Measurements from ENCODE around the gene IMPA2.
"Not testable (repeated sequence)": the region's sequence is repeated elsewhere in the genome, so short reads cannot be mapped to it uniquely, and the experiment has no call there.

IMPA2 gene

GRCh38 chr18:11963991-11964484 lies 17.3 kb upstream of the IMPA2 start:
- Histone ChIP-seq H3K27ac (ENCODE audit: low read depth, low read length) (no peak overlapping the region), H2BK12ac (ENCODE audit: low read length) (no peak overlapping the region), H4K8ac (ENCODE audit: low read depth, low read length) (no peak overlapping the region), H3K4me3 (ENCODE audit: low read depth, low read length) (no peak overlapping the region), H3K27me3 (ENCODE audit: insufficient read depth, low read length) (no peaks in the 10 kb centered on the region), H3K4me1 (ENCODE audit: control insufficient read depth in 1 of 2, insufficient read depth in 2 of 2, low read length in 2 of 2) (no peaks in the 10 kb centered on the region), H2BK120ac (ENCODE audit: insufficient read depth, low read length, poor library complexity) (no peak overlapping the region), H3K4ac (ENCODE audit: low read depth, low read length) (no peak overlapping the region), H2AK5ac (ENCODE audit: low read length) (no peak overlapping the region), H3K23ac (ENCODE audit: low read length) (no peak overlapping the region), H4K12ac (ENCODE audit: low read depth, low read length) (no peak overlapping the region), H3K9ac (ENCODE audit: low read length) (no peak overlapping the region), H3K79me2 (ENCODE audit: control insufficient read depth, insufficient read depth, low read length, poor library complexity) (no peaks in the 10 kb centered on the region), H2BK5ac (ENCODE audit: low read depth, low read length, poor library complexity) (no peak overlapping the region), H3K4me2 (ENCODE audit: low read length) (no peak overlapping the region), H3K36me3 (ENCODE audit: control insufficient read depth in 1 of 2, insufficient read depth in 2 of 2, low read length in 2 of 2) (no peaks in the 10 kb centered on the region), H3K14ac (ENCODE audit: low read length) (no peak overlapping the region), H3K18ac (ENCODE audit: low read length) (no peak overlapping the region), H3K9me3 (ENCODE audit: insufficient read depth, low read depth, low read length) (peaks cover 2% of the 10 kb centered on the region), H3K79me1 (ENCODE audit: low read length) (no peaks in the 10 kb centered on the region), H2AFZ (ENCODE audit: insufficient read depth, low read length, poor library complexity) (no peak overlapping the region), H4K91ac (ENCODE audit: low read depth, low read length) (no peak overlapping the region)
- WGBS (ENCODE audit: extremely low coverage, insufficient coverage, insufficient read length) = no CpG with 5 or more reads among the region's 3 CpGs
- DNase-seq = no peak

- Histone ChIP-seq H3K4ac (ENCODE audit: low read depth, low read length) (no peak overlapping the region), H3K27me3 (ENCODE audit: insufficient read depth, low read length) (no peaks in the 10 kb centered on the region), H3K9ac (ENCODE audit: low read length) (no peak overlapping the region), H4K12ac (ENCODE audit: low read depth, low read length) (no peak overlapping the region), H3K27ac (ENCODE audit: low read depth, low read length) (no peak overlapping the region), H3K4me3 (ENCODE audit: low read depth, low read length) (no peak overlapping the region), H2AFZ (ENCODE audit: insufficient read depth, low read length, poor library complexity) (no peak overlapping the region), H3K36me3 (ENCODE audit: control insufficient read depth in 1 of 2, insufficient read depth in 2 of 2, low read length in 2 of 2) (no peaks in the 10 kb centered on the region), H2BK5ac (ENCODE audit: low read depth, low read length, poor library complexity) (no peak overlapping the region), H2BK12ac (ENCODE audit: low read length) (no peak overlapping the region), H3K4me2 (ENCODE audit: low read length) (no peak overlapping the region), H3K23ac (ENCODE audit: low read length) (no peak overlapping the region), H3K4me1 (ENCODE audit: control insufficient read depth in 1 of 2, insufficient read depth in 2 of 2, low read length in 2 of 2) (peaks cover 5 to 6% of the 10 kb centered on the region in 2 experiments), H3K9me3 (ENCODE audit: insufficient read depth, low read depth, low read length) (no peaks in the 10 kb centered on the region), H4K91ac (ENCODE audit: low read depth, low read length) (no peak overlapping the region), H3K79me2 (ENCODE audit: control insufficient read depth, insufficient read depth, low read length, poor library complexity) (no peaks in the 10 kb centered on the region), H2AK5ac (ENCODE audit: low read length) (no peak overlapping the region), H2BK120ac (ENCODE audit: insufficient read depth, low read length, poor library complexity) (no peak overlapping the region), H3K79me1 (ENCODE audit: low read length) (no peaks in the 10 kb centered on the region), H4K8ac (ENCODE audit: low read depth, low read length) (no peak overlapping the region), H3K14ac (ENCODE audit: low read length) (no peak overlapping the region), H3K18ac (ENCODE audit: low read length) (no peak overlapping the region)
- no CpG with 5 or more reads among the region's 9 CpGs for WGBS (ENCODE audit: extremely low coverage, insufficient coverage, insufficient read length)
- DNase-seq = peak; percentile 64 to 97
Measured at GRCh38 chr18:11969904-11970835, 11.1 kb upstream of the IMPA2 start.

- H3K18ac ChIP-seq (ENCODE audit: low read length); H4K12ac ChIP-seq (ENCODE audit: low read depth, low read length); H3K4ac ChIP-seq (ENCODE audit: low read depth, low read length); H4K91ac ChIP-seq (ENCODE audit: low read depth, low read length); H3K9me3 ChIP-seq (ENCODE audit: insufficient read depth, low read depth, low read length); H3K27ac ChIP-seq (ENCODE audit: low read depth, low read length); H3K9ac ChIP-seq (ENCODE audit: low read length); H3K79me1 ChIP-seq (ENCODE audit: low read length); H3K23ac ChIP-seq (ENCODE audit: low read length); H2AFZ ChIP-seq (ENCODE audit: insufficient read depth, low read length, poor library complexity); H4K8ac ChIP-seq (ENCODE audit: low read depth, low read length); H3K4me3 ChIP-seq (ENCODE audit: low read depth, low read length); H3K36me3 ChIP-seq (ENCODE audit: control insufficient read depth in 1 of 2, insufficient read depth in 2 of 2, low read length in 2 of 2); H3K14ac ChIP-seq (ENCODE audit: low read length); H3K79me2 ChIP-seq (ENCODE audit: control insufficient read depth, insufficient read depth, low read length, poor library complexity); H2BK12ac ChIP-seq (ENCODE audit: low read length); H3K4me2 ChIP-seq (ENCODE audit: low read length); H2BK5ac ChIP-seq (ENCODE audit: low read depth, low read length, poor library complexity); H3K4me1 ChIP-seq (ENCODE audit: control insufficient read depth in 1 of 2, insufficient read depth in 2 of 2, low read length in 2 of 2); H2BK120ac ChIP-seq (ENCODE audit: insufficient read depth, low read length, poor library complexity); H2AK5ac ChIP-seq (ENCODE audit: low read length); H3K27me3 ChIP-seq (ENCODE audit: insufficient read depth, low read length): not testable (repeated sequence)
- peak in 1 of 2 donors; percentile 55 for DNase-seq
- WGBS (ENCODE audit: extremely low coverage, insufficient coverage, insufficient read length) = no CpG with 5 or more reads among the region's 8 CpGs
Measured at GRCh38 chr18:11970836-11971226, 10.5 kb upstream of the IMPA2 start.

GRCh38 chr18:11972371-11973174 lies 8.7 kb upstream of the IMPA2 start:
- Histone ChIP-seq H3K23ac (ENCODE audit: low read length) (no peak overlapping the region), H4K12ac (ENCODE audit: low read depth, low read length) (no peak overlapping the region), H3K4me2 (ENCODE audit: low read length) (peak overlapping the region; percentile 8), H4K8ac (ENCODE audit: low read depth, low read length) (no peak overlapping the region), H2BK120ac (ENCODE audit: insufficient read depth, low read length, poor library complexity) (no peak overlapping the region), H3K14ac (ENCODE audit: low read length) (no peak overlapping the region), H2AK5ac (ENCODE audit: low read length) (no peak overlapping the region), H3K27me3 (ENCODE audit: insufficient read depth, low read length) (no peaks in the 10 kb centered on the region), H2AFZ (ENCODE audit: insufficient read depth, low read length, poor library complexity) (peak overlapping the region; percentile 18), H2BK12ac (ENCODE audit: low read length) (no peak overlapping the region), H4K91ac (ENCODE audit: low read depth, low read length) (no peak overlapping the region), H3K79me2 (ENCODE audit: control insufficient read depth, insufficient read depth, low read length, poor library complexity) (no peaks in the 10 kb centered on the region), H3K4me3 (ENCODE audit: low read depth, low read length) (no peak overlapping the region), H2BK5ac (ENCODE audit: low read depth, low read length, poor library complexity) (no peak overlapping the region), H3K79me1 (ENCODE audit: low read length) (no peaks in the 10 kb centered on the region), H3K18ac (ENCODE audit: low read length) (no peak overlapping the region), H3K9me3 (ENCODE audit: insufficient read depth, low read depth, low read length) (no peaks in the 10 kb centered on the region), H3K4ac (ENCODE audit: low read depth, low read length) (no peak overlapping the region), H3K36me3 (ENCODE audit: control insufficient read depth in 1 of 2, insufficient read depth in 2 of 2, low read length in 2 of 2) (no peaks in the 10 kb centered on the region), H3K9ac (ENCODE audit: low read length) (no peak overlapping the region), H3K27ac (ENCODE audit: low read depth, low read length) (no peak overlapping the region), H3K4me1 (ENCODE audit: control insufficient read depth in 1 of 2, insufficient read depth in 2 of 2, low read length in 2 of 2) (peaks cover 5 to 6% of the 10 kb centered on the region in 2 experiments)
- WGBS (ENCODE audit: extremely low coverage, insufficient coverage, insufficient read length) = no CpG with 5 or more reads among the region's 35 CpGs
- peak; percentile 89 to 94 for DNase-seq
